GM12878 (cell line): ENCODE measurements around the gene TMC8. TPM values are rescaled to one million over a fixed set of nuclear protein-coding genes. Genes with fewer than 3 reads are reported as not detected.
A peak's percentile ranks its signal among the peaks of the same experiment; 100 is the strongest.

Experiments used
- ATAC-seq: fragments of 200-7000 bp; cut with Tn5 transposase; 3 replicates; pipeline ENCODE4 v1.9.1; 2020; ENCODE audit warnings: mild to moderate bottlenecking, moderate library complexity
- BruUV-seq: library from RNA; stranded (reverse); fragments of 400-500 nt; replicated peaks from 2 replicates; lab custom pipeline; 2021; lab: Mats Ljungman, UMichigan
- CTCF ChIA-PET: fragments of 300-600 bp; sonication (Branson Sonifier 250); formaldehyde crosslinking; extraction: SDS; loops from one replicate; lab custom pipeline; 2021; ENCODE audit warnings: inconsistent platforms; lab: Yijun Ruan, JAX
- POLR2A ChIA-PET: fragments of 350-600 bp; formaldehyde crosslinking; extraction: SDS; loops from one replicate; lab custom pipeline; 2021; ENCODE audit warnings: inconsistent platforms; lab: Charles Lee
- RAD21 ChIA-PET: fragments of 300-600 bp; sonication (Branson Sonifier 250); formaldehyde crosslinking; loops from one replicate; lab custom pipeline; 2023; ENCODE audit warnings: antibody characterized with exemption; ENCODE audit not compliant: unreplicated experiment; lab: Charles Lee
- SMC1A ChIA-PET: fragments of 300-600 bp; sonication (Branson Sonifier 250); formaldehyde crosslinking; loops from one replicate; lab custom pipeline; 2023; ENCODE audit not compliant: unreplicated experiment, uncharacterized antibody; lab: Charles Lee
- DNase-seq: peaks from one replicate; pipeline ENCODE4 v3.0.0-alpha.2; 2011; ENCODE audit warnings: low read depth, low spot score
- FAIRE-seq: peaks from 3 replicates; lab custom pipeline; 2011; peaks lifted over from hg19 to GRCh38; lab: Jason Lieb, UNC
- H2AFZ ChIP-seq: 2 replicates; pipeline ENCODE4 v1.6.0; 2011; ENCODE audit warnings: low read depth, low read length, control low read depth; ENCODE audit not compliant: control insufficient read depth
- H3K27ac ChIP-seq: 2 replicates; pipeline ENCODE4 v1.5.1; 2011; ENCODE audit warnings: control low read depth; ENCODE audit not compliant: control insufficient read depth, insufficient read depth
- H3K27me3 ChIP-seq, 2 experiments: replicated peaks in 1 of 2; 2 replicates each; pipeline versions ENCODE4 v1.6.0 to v1.6.1; 2011; ENCODE audit warnings: low read length in 1 of 2; ENCODE audit not compliant: control insufficient read depth in 2 of 2, insufficient read depth in 2 of 2
- H3K36me3 ChIP-seq, 2 experiments: 2 replicates each; pipeline ENCODE4 v1.5.1; 2011; ENCODE audit warnings: low read length in 1 of 2; ENCODE audit not compliant: control insufficient read depth in 2 of 2, insufficient read depth in 2 of 2
- H3K4me1 ChIP-seq: 2 replicates; pipeline ENCODE4 v1.6.1; 2011; ENCODE audit warnings: mild to moderate bottlenecking, low read length, moderate library complexity, mixed read lengths; ENCODE audit not compliant: control insufficient read depth, insufficient read depth
- H3K4me2 ChIP-seq: 2 replicates; pipeline ENCODE4 v1.6.0; 2011; ENCODE audit warnings: control low read depth; ENCODE audit not compliant: control insufficient read depth, insufficient read depth
- H3K4me3 ChIP-seq: fragments of 200-600 bp; sonication (generic); 2 replicates; pipeline ENCODE4 v1.5.1; 2016
- H3K79me2 ChIP-seq: 2 replicates; pipeline ENCODE4 v1.6.0; 2011; ENCODE audit warnings: low read length; ENCODE audit not compliant: control insufficient read depth, insufficient read depth
- H3K9ac ChIP-seq: 2 replicates; pipeline ENCODE4 v1.8.0; 2011; ENCODE audit warnings: low read length, control low read depth, mixed read lengths; ENCODE audit not compliant: control insufficient read depth, insufficient read depth
- H3K9me3 ChIP-seq: replicated peaks from 3 replicates; pipeline ENCODE4 v1.5.1; 2011; ENCODE audit warnings: mild to moderate bottlenecking, low read length; ENCODE audit not compliant: control insufficient read depth, insufficient read depth
- H4K20me1 ChIP-seq: 2 replicates; pipeline ENCODE4 v1.6.0; 2011; ENCODE audit not compliant: control insufficient read depth, insufficient read depth
- BCL3 ChIP-seq: IDR thresholded peaks from 2 replicates; pipeline ENCODE4 v1.6.1; 2011; ENCODE audit warnings: borderline replicate concordance, low read depth, mild to moderate bottlenecking, moderate library complexity, low read length; ENCODE audit not compliant: insufficient read depth, poor library complexity, severe bottlenecking
- CREM ChIP-seq: IDR thresholded peaks from 2 replicates; pipeline ENCODE4 v1.6.1; 2014; ENCODE audit warnings: antibody characterized with exemption, low read depth
- GABPA ChIP-seq: IDR thresholded peaks from 2 replicates; pipeline ENCODE4 v1.6.1; 2014; ENCODE audit warnings: antibody characterized with exemption, low read depth, mild to moderate bottlenecking, inconsistent platforms
- JUND ChIP-seq: IDR thresholded peaks from 2 replicates; pipeline ENCODE4 v1.6.1; 2012; ENCODE audit warnings: low read depth, mild to moderate bottlenecking, low read length, improper control_type of control experiment, moderate library complexity
- MTA2 ChIP-seq: fragments of 450-650 bp; IDR thresholded peaks from 2 replicates; pipeline ENCODE4 v1.6.1; 2016; ENCODE audit warnings: low read depth, mild to moderate bottlenecking, moderate library complexity
- NBN ChIP-seq: fragments of 450-650 bp; IDR thresholded peaks from 2 replicates; pipeline ENCODE4 v1.6.1; 2016
- NR2C1 ChIP-seq: fragments of 450-650 bp; IDR thresholded peaks from 2 replicates; pipeline ENCODE4 v1.6.1; 2017; ENCODE audit warnings: antibody characterized with exemption, mild to moderate bottlenecking, moderate library complexity
- PAX5 ChIP-seq: IDR thresholded peaks from 2 replicates; pipeline ENCODE4 v1.6.1; 2011; ENCODE audit warnings: low read depth, low read length, borderline replicate concordance
- SRF ChIP-seq, 2 experiments: IDR thresholded peaks; 2 replicates each; pipeline ENCODE4 v1.6.1; 2011; ENCODE audit warnings: low read depth in 2 of 2, low read length in 2 of 2, mild to moderate bottlenecking in 1 of 2, moderate library complexity in 1 of 2
- TBL1XR1 ChIP-seq: IDR thresholded peaks from 2 replicates; pipeline ENCODE4 v1.6.1; 2012; ENCODE audit warnings: low read depth, low read length, improper control_type of control experiment
- TCF3 ChIP-seq: IDR thresholded peaks from 2 replicates; pipeline ENCODE4 v1.6.1; 2012; ENCODE audit warnings: low read depth, mild to moderate bottlenecking, low read length, borderline replicate concordance; ENCODE audit not compliant: insufficient read depth
- YY1 ChIP-seq: IDR thresholded peaks from 2 replicates; pipeline ENCODE4 v1.6.1; 2011; ENCODE audit warnings: low read depth, mild to moderate bottlenecking, low read length
- ZNF384 ChIP-seq: IDR thresholded peaks from 2 replicates; pipeline ENCODE4 v1.6.1; 2012; ENCODE audit warnings: low read depth, mild to moderate bottlenecking, low read length, improper control_type of control experiment, borderline replicate concordance
- ZZZ3 ChIP-seq: IDR thresholded peaks from 2 replicates; pipeline ENCODE4 v1.6.1; 2011; ENCODE audit warnings: low read depth; ENCODE audit not compliant: control insufficient read depth, insufficient read length
- WGBS: methylation state at CpG from one replicate; pipeline ENCODE4 v1.1.6; 2016; ENCODE audit warnings: low lambda C conversion rate; ENCODE audit not compliant: insufficient replicate concordance, insufficient coverage; ENCODE audit errors: missing lambda C conversion rate; 5-methylcytosine and 5-hydroxymethylcytosine counted together
- in situ Hi-C: fragments of 300-500 bp; cut with MboI; formaldehyde crosslinking; loops from 9 replicates; pipeline ENCODE4 v1.14.3; 2018; ENCODE audit warnings: mixed read lengths
- intact Hi-C: fragments of 100-400 bp; cut with micrococcal nuclease; formaldehyde crosslinking; loops from one replicate; pipeline ENCODE4 v1.14.2; 2022; ENCODE audit not compliant: unreplicated experiment
- polyA plus RNA-seq, 11 experiments: library from polyadenylated mRNA; depleted of rRNA in 4 of 11; unstranded in 6 of 11; stranded (reverse) in 5 of 11; fragments of >200 nt; fragmentation: Nextera tagmentation in 4 of 11; fragmentation: Illumina TruSeq in 1 of 11; extraction: Ambion mirVana in 4 of 11; extraction: Trizol in 1 of 11; gene quantifications; 1 replicate in 1 of 11; 2 replicates in 10 of 11; pipeline versions ENCODE4 v1.2.1 to v1.2.3, GENCODE V29; 2011 to 2016; ENCODE audit warnings: inconsistent platforms in 2 of 11, missing spikeins in 2 of 11, low read depth in 1 of 11
- total RNA-seq, 4 experiments: library from RNA; depleted of rRNA in 3 of 4; stranded (reverse); fragments of >200 nt in 3 of 4; fragmentation: Illumina TruSeq in 1 of 4; extraction: Trizol in 1 of 4; gene quantifications; 2 replicates each; pipeline versions ENCODE4 v1.2.1 to v1.2.3, GENCODE V29; 2013 to 2021
- TF ChIP-seq, protein P1 (sequence below): IDR thresholded peaks from 2 replicates; pipeline ENCODE4 v1.6.1; 2012; ENCODE audit warnings: low read depth, low read length, improper control_type of control experiment
- TF ChIP-seq, protein P2 (sequence below): IDR thresholded peaks from 2 replicates; pipeline ENCODE4 v1.6.1; 2011; ENCODE audit warnings: mild to moderate bottlenecking, low read depth, low read length, moderate library complexity; ENCODE audit not compliant: insufficient replicate concordance

TMC8 gene
- total and polyA plus RNA-seq, 10 of the 15 experiments (the other 5 are each of a cell fraction or from before 2014, with no cell fraction given), result 2.7 to 128 (median 40.0) TPM

- H3K4me3 ChIP-seq, result peak overlapping the region; percentile 10; the same call in 1 of the 2 replicates
- ChIA-PET RAD21 (interaction anchor here (0.7 to 1.6 kb wide), 6 partner anchors 22 to 40 kb away, joined by 3 to 6 read pairs (median 4); no protein-coding TSS in a partner anchor), POLR2A (interaction anchor here (0.6 to 2.5 kb wide), 13 partner anchors 8 to 188 kb away, joined by 3 to 14 read pairs (median 4); partner anchors contain the start of genes TMC6 and TMC8), CTCF (interaction anchor here (1.0 to 2.3 kb wide), 8 partner anchors 9 to 103 kb away, joined by 3 to 11 read pairs (median 4); partner anchors contain the start of gene TMC8), SMC1A (interaction anchor here (0.7 to 2.2 kb wide), 9 partner anchors 8 to 73 kb away, joined by 3 to 7 read pairs (median 4); no protein-coding TSS in a partner anchor)
- peak; percentile 82 for ATAC-seq
- no peaks in the 10 kb centered on the region for H3K9me3 ChIP-seq
- BruUV-seq, result TSS peak; percentile 73
- DNase-seq, result peak; percentile 85
- H3K27me3 ChIP-seq, result no peaks in the 10 kb centered on the region
- in situ Hi-C loops (no loop called here), intact Hi-C loops (no loop called here)
- H3K27ac ChIP-seq, result peak overlapping the region; percentile 96
- H4K20me1 ChIP-seq, result no peaks in the 10 kb centered on the region
- peak overlapping the region; percentile 31 for H2AFZ ChIP-seq
- peak overlapping the region; percentile 40 for H3K4me2 ChIP-seq
- FAIRE-seq, result peak; percentile 94
- peaks cover 2% of the 10 kb centered on the region for H3K79me2 ChIP-seq
- H3K9ac ChIP-seq, result peak overlapping the region; percentile 77
- H3K36me3 ChIP-seq, result no peaks in the 10 kb centered on the region
- WGBS, result 6% methylated on average over 8 of the region's 8 CpGs
- peaks cover 70% of the 10 kb centered on the region for H3K4me1 ChIP-seq
- TF ChIP-seq, protein P1, sequence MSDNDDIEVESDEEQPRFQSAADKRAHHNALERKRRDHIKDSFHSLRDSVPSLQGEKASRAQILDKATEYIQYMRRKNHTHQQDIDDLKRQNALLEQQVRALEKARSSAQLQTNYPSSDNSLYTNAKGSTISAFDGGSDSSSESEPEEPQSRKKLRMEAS, result no peak
- TF ChIP-seq PAX5, result peak; percentile 81; the same call in 1 of the 2 replicates
- peak; percentile 93 for TF ChIP-seq CREM
- no peak for TF ChIP-seq JUND
- TF ChIP-seq GABPA, result no peak
- TF ChIP-seq SRF (IDR thresholded peaks at IDR 0.05; ENCODE audit: low read depth in 2 of 2, low read length in 2 of 2), result no peak
- peak; percentile 61 for TF ChIP-seq NR2C1
- no peak for TF ChIP-seq ZZZ3
- TF ChIP-seq BCL3, result no peak
- 0 out of 2 replicates have a peak, but pooled peaks have one; percentile 57 for TF ChIP-seq YY1
- no peak for TF ChIP-seq ZNF384
- peak; percentile 95 for TF ChIP-seq NBN
- TF ChIP-seq MTA2, result peak; percentile 93
- TF ChIP-seq, protein P2, sequence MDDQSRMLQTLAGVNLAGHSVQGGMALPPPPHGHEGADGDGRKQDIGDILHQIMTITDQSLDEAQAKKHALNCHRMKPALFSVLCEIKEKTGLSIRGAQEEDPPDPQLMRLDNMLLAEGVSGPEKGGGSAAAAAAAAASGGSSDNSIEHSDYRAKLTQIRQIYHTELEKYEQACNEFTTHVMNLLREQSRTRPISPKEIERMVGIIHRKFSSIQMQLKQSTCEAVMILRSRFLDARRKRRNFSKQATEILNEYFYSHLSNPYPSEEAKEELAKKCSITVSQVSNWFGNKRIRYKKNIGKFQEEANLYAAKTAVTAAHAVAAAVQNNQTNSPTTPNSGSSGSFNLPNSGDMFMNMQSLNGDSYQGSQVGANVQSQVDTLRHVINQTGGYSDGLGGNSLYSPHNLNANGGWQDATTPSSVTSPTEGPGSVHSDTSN, result no peak
- TF ChIP-seq TCF3, result no peak
- TF ChIP-seq TBL1XR1, result peak; percentile 37; the same call in 1 of the 2 replicates
Measured at GRCh38 chr17:78147315-78147998, 16.9 kb downstream of the TMC8 start.
